ENCODE data around the gene PCP4L1.
A peak's percentile ranks its signal among the peaks of the same experiment; 100 is the strongest.
"Not testable (repeated sequence)": the region's sequence is repeated elsewhere in the genome, so short reads cannot be mapped to it uniquely, and the experiment has no call there.

The PCP4L1 gene

DNA sequence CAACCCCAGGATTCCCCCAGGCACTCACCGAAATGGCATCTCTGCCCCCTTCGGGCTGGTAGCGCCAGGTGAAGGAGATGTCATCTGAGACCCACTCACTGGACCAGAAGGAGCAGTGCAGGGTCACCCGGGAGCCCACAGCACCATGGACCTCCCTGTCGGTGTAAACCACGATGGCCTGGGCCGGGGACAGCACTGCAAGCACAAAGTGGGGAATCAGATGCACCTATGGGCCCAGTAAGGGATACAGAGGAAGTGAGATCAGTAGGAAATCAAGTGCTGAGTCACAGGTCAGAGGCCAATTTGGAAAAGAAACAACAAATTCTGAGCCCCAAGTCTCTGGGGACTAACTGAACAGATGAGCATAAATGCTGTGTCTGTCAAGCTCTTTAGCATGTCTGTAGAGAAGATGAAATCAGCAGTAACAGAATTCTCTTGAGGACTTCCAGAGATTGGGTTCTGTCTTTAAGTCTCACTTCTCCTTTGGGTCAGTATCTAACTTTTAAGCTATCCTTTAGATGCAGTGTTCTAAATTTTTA, 48.8 kb downstream of the PCP4L1 start:
- H3K4me3 ChIP-seq (ENCODE audit: low read depth, low read length): peak overlapping the region; percentile 6; the same call in 1 of the 2 replicates

GRCh38 chr1:161307892-161308638, 49.5 kb downstream of the PCP4L1 start:
- H3K4me3 ChIP-seq (ENCODE audit: low read depth, low read length): no peak overlapping the region
- no peak for TF ChIP-seq CTCF (IDR thresholded peaks at IDR 0.05; ENCODE audit: low read depth, low read length, missing control alignments)
- no peak for DNase-seq (ENCODE audit: low read depth)

More for the DNA sequence above, 48.8 kb downstream of the PCP4L1 start:
- no peak for TF ChIP-seq CTCF (IDR thresholded peaks at IDR 0.05; ENCODE audit: low read depth, low read length, missing control alignments)
- DNase-seq (ENCODE audit: low read depth): peak; percentile 8

- no peak for TF ChIP-seq CTCF (IDR thresholded peaks at IDR 0.05; ENCODE audit: low read depth, low read length, missing control alignments)
- no peak within 1 kb of the TSS for H3K4me3 ChIP-seq (ENCODE audit: low read depth, low read length)
- DNase-seq (ENCODE audit: low read depth): no peak
Observed at GRCh38 chr1:161309868-161310267, 51.3 kb downstream of the PCP4L1 start, which contains the start of gene MPZ. Gene MPZ (minus strand): TSS chr1:161309968. CDS start chr1:161309905, 63 bp downstream.

GRCh38 chr1:161311595-161312181, 53.1 kb downstream of the PCP4L1 start:
- no peak overlapping the region for H3K4me3 ChIP-seq (ENCODE audit: low read depth, low read length)
- TF ChIP-seq CTCF (IDR thresholded peaks at IDR 0.05; ENCODE audit: low read depth, low read length, missing control alignments): no peak
- no peak for DNase-seq (ENCODE audit: low read depth)

DNA sequence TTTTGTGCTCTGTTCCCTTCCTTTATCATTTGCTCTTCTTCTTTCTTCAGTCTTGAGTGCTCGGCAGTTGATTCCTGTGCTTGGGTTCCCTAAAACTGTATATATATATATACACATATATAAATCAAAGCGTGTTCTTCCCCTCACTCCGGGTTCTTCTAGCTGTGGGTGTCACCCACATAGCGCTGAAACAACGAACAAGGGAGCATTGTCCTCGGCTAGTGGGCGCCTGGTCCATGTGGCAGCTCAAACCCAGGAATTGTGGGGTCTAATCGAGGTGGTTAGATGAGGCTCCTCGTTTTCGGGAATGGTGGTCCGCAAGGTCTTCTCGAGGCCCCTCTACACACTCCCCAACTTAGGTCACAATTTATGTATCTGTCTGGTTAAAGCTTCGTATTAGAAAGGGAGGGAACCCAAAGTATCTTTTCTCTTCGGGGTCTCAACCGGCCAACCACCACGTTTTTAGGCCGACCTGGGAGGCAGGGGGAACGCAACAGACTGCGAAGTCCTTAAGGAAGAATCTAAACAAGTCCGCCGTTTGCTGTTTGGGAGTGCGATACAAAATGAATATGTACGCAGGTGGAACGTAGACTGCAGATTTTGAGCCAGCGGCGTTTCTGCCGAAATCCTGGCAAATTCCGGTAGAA, 55.1 kb downstream of the PCP4L1 start:
- DNase-seq (ENCODE audit: low read depth): no peak
- TF ChIP-seq CTCF (IDR thresholded peaks at IDR 0.05; ENCODE audit: low read depth, low read length, missing control alignments): no peak
- H3K4me3 ChIP-seq (ENCODE audit: low read depth, low read length): peak overlapping the region; percentile 65

GRCh38 chr1:161314201-161314981, 55.8 kb downstream of the PCP4L1 start, which contains the start of gene SDHC:
Gene SDHC (plus strand): TSS chr1:161314381. CDS start chr1:161314406, 25 bp downstream.
- TF ChIP-seq CTCF (IDR thresholded peaks at IDR 0.05; ENCODE audit: low read depth, low read length, missing control alignments): peak; percentile 54
- DNase-seq (ENCODE audit: low read depth): peak; percentile 57
- peak within 1 kb of the TSS; percentile 65 for H3K4me3 ChIP-seq (ENCODE audit: low read depth, low read length)

- DNase-seq (ENCODE audit: low read depth); H3K4me3 ChIP-seq (ENCODE audit: low read depth, low read length): not testable (repeated sequence)
Observed at GRCh38 chr1:161315841-161316674, 57.5 kb downstream of the PCP4L1 start.
